ENCODE measurements around the gene MCC.

MCC gene

DNA sequence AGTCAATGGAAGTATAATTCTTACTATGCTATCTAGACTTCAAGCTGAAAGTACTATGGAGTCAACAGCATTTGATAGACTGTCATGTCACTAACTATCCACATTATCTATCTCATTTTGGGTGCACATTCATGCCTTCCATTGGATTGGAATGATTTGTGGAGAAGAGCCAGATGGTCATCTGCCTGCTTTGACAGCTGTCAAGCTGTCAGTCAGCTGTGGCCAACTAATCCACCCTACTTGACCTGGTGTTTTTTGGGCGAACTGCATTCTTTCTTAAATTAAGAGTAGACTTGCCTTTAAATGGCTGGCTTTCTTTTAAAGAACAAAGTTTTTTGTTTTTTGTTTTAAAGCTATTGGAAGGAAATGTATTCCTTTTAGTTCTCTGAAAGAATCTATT is 360.2 kb downstream of the MCC start:
- H3K4me3 ChIP-seq (ENCODE audit: low read depth, low read length): no peak overlapping the region
- TF ChIP-seq, protein P1, sequence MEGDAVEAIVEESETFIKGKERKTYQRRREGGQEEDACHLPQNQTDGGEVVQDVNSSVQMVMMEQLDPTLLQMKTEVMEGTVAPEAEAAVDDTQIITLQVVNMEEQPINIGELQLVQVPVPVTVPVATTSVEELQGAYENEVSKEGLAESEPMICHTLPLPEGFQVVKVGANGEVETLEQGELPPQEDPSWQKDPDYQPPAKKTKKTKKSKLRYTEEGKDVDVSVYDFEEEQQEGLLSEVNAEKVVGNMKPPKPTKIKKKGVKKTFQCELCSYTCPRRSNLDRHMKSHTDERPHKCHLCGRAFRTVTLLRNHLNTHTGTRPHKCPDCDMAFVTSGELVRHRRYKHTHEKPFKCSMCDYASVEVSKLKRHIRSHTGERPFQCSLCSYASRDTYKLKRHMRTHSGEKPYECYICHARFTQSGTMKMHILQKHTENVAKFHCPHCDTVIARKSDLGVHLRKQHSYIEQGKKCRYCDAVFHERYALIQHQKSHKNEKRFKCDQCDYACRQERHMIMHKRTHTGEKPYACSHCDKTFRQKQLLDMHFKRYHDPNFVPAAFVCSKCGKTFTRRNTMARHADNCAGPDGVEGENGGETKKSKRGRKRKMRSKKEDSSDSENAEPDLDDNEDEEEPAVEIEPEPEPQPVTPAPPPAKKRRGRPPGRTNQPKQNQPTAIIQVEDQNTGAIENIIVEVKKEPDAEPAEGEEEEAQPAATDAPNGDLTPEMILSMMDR (IDR thresholded peaks at IDR 0.05; ENCODE audit: borderline replicate concordance, insufficient read depth, low read depth, low read length): no peak

DNA sequence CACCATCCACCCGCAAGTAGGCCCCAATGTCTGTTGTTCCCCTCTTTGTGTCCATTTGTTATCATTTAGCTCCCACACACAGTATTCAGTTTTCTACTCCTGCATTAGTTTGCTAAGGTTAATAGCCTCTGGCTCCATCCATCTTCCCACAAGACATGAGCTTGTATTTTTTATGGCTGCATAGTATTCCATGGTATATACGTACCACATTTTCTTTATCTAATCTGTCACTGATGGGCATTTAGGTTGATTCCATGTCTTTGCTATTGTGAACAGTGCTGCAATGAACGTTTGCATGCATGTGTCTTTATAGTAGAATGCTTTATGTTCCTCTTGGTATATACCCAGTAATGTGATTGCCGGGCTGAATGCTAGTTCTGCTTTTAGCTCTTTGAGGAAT is 361.2 kb downstream of the MCC start:
- TF ChIP-seq, protein P1 (IDR thresholded peaks at IDR 0.05; ENCODE audit: borderline replicate concordance, insufficient read depth, low read depth, low read length): no peak
- H3K4me3 ChIP-seq (ENCODE audit: low read depth, low read length): no peak overlapping the region

DNA sequence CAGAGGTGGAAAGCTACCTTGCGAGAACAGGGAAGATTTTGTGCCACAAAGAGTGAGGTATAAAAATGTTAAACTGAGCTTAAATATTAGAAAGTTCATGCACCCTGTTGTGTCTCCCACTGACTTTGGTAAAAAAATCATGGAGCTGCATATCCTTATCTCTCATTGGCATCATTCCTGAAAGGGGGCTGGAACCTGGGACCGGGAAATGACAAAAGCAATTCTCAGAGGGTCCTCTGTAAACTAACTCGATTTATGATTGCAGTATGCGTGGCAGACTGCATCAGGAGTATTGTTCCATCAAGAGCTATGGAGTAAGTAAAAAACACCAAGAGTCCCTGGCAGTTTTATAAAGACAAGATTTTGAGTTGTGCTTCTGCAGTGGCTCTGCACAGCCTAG is 362.9 kb downstream of the MCC start:
- TF ChIP-seq, protein P1 (IDR thresholded peaks at IDR 0.05; ENCODE audit: borderline replicate concordance, insufficient read depth, low read depth, low read length): no peak
- no peak overlapping the region for H3K4me3 ChIP-seq (ENCODE audit: low read depth, low read length)

DNA sequence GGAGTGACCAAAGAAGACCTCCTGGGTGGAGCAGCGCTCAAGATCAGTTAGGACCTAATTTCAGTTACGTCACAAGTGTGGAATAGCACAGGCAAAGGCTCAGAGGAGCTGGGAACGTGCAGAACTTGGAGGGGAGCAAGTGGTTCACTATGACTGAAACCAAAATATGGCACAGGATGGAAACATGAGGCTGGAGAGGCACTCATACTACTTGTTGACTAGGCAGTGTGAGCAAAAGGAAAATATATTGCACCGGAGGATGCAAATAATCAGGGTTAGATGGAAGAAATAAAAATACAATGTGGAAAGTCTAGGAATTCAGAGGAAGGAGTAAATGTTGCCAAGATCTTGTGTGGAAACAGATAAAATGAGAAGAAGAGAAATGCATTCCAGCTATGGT is 363.3 kb downstream of the MCC start:
- TF ChIP-seq, protein P1 (IDR thresholded peaks at IDR 0.05; ENCODE audit: borderline replicate concordance, insufficient read depth, low read depth, low read length): no peak
- no peak overlapping the region for H3K4me3 ChIP-seq (ENCODE audit: low read depth, low read length)

DNA sequence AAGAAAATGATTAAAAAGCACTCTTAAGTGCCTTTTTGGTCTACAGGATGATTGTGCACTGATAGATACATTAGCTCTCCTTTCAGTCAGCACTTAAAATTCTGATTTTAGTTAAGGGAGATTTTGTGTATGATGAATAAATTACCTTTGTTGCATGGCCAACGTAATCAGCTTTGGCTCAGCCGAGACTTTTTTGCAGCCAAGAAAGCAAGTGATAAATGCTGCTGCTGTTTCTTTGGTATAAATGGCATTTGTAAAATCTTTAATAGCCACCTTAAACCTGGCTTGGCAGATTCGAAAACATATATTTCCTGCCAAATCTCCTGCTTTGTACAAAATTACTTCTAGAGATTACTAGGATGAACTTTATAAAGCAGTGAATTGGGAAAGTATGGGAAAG is 364.0 kb downstream of the MCC start:
- no peak overlapping the region for H3K4me3 ChIP-seq (ENCODE audit: low read depth, low read length)
- TF ChIP-seq, protein P1 (IDR thresholded peaks at IDR 0.05; ENCODE audit: borderline replicate concordance, insufficient read depth, low read depth, low read length): no peak

DNA sequence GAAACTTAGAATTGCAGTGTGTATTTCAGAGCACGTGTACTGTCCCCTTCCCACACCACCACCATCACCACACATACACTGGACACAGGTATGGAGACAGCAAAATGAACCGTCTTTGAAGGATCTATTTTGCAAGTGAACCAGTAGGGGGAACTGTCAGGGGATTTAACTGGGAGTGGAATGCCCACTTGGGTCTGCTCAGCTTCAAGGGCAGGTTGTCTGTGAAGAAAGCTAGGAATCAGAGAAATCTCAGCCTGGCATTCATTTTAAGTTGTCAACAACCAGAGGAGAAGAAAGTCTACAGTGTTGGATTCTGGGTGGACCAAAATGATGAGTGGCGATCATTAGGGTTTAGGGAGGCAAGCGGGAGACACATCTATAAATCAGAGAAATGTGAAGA is 364.6 kb downstream of the MCC start:
- no peak overlapping the region for H3K4me3 ChIP-seq (ENCODE audit: low read depth, low read length)
- TF ChIP-seq, protein P1 (IDR thresholded peaks at IDR 0.05; ENCODE audit: borderline replicate concordance, insufficient read depth, low read depth, low read length): peak; percentile 13; the same call in 1 of the 2 replicates

DNA sequence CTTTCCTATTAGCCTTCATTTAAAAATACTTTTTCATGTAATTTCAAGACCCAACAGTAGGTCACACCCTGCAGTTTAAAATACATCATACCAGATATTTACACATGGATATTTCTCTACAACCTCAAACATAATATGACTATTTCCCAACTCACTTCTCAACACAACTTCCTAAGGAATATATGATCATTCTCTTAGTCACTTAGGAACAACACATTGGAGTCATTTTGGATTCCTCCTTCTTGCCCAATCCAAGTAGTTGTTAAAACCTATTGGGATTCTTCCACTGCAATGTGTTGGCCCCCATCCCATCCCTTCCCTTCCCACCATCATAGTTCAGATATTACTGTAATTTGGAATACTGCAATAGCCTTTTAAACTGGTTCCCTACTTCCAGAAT is 366.2 kb downstream of the MCC start:
- no peak overlapping the region for H3K4me3 ChIP-seq (ENCODE audit: low read depth, low read length)
- TF ChIP-seq, protein P1 (IDR thresholded peaks at IDR 0.05; ENCODE audit: borderline replicate concordance, insufficient read depth, low read depth, low read length): no peak
